Hypothalamus (tissue), 51 donors: ENCODE data around the gene RFX3.

Experiments
- DNase-seq, 51 donors: peaks; one replicate each; lab custom pipeline; 2025; lab: John Stamatoyannopoulos, UW

RFX3 gene

GRCh38 chr9:3290231-3290840, 235.5 kb downstream of the RFX3 start:
- DNase-seq: no peak

- DNase-seq: no peak
These were observed 237.1 kb downstream of the RFX3 start for GRCh38 chr9:3288686-3289085.

GRCh38 chr9:3285365-3286161, 240.2 kb downstream of the RFX3 start:
- DNase-seq: no peak

GRCh38 chr9:3282365-3282764, 243.4 kb downstream of the RFX3 start:
- DNase-seq: no peak

- DNase-seq: no peak
These were observed 244.4 kb downstream of the RFX3 start for GRCh38 chr9:3281399-3281798.

- DNase-seq: no peak
These were observed 248.6 kb downstream of the RFX3 start for GRCh38 chr9:3277200-3277599.

GRCh38 chr9:3271581-3271980, 254.2 kb downstream of the RFX3 start:
- DNase-seq: no peak

- no peak for DNase-seq
These were observed 254.6 kb downstream of the RFX3 start for GRCh38 chr9:3271157-3271556.

GRCh38 chr9:3268223-3268622, 257.6 kb downstream of the RFX3 start:
- no peak for DNase-seq

GRCh38 chr9:3263698-3264097, 262.1 kb downstream of the RFX3 start:
- no peak for DNase-seq

- DNase-seq: no peak
These were observed 262.8 kb downstream of the RFX3 start for GRCh38 chr9:3262826-3263529.

- DNase-seq: no peak
These were observed 264.3 kb downstream of the RFX3 start for GRCh38 chr9:3261484-3261883.

GRCh38 chr9:3256571-3257330, 269.1 kb downstream of the RFX3 start:
- DNase-seq: no peak

GRCh38 chr9:3251309-3251708, 274.5 kb downstream of the RFX3 start:
- no peak for DNase-seq

GRCh38 chr9:3250741-3251140, 275.1 kb downstream of the RFX3 start:
- no peak for DNase-seq

GRCh38 chr9:3247211-3247610, 278.6 kb downstream of the RFX3 start:
- no peak for DNase-seq

- no peak for DNase-seq
These were observed 279.6 kb downstream of the RFX3 start for GRCh38 chr9:3246241-3246640.

GRCh38 chr9:3244963-3245653, 280.7 kb downstream of the RFX3 start:
- no peak for DNase-seq

- DNase-seq: no peak
These were observed 282.1 kb downstream of the RFX3 start for GRCh38 chr9:3243683-3244082.

- DNase-seq: peak in 9 of 51 donors; percentile 0 to 14 (median 4)
These were observed 284.5 kb downstream of the RFX3 start for GRCh38 chr9:3241290-3241689.
